ENCODE data around the gene BCAT1.

BCAT1 gene

DNA sequence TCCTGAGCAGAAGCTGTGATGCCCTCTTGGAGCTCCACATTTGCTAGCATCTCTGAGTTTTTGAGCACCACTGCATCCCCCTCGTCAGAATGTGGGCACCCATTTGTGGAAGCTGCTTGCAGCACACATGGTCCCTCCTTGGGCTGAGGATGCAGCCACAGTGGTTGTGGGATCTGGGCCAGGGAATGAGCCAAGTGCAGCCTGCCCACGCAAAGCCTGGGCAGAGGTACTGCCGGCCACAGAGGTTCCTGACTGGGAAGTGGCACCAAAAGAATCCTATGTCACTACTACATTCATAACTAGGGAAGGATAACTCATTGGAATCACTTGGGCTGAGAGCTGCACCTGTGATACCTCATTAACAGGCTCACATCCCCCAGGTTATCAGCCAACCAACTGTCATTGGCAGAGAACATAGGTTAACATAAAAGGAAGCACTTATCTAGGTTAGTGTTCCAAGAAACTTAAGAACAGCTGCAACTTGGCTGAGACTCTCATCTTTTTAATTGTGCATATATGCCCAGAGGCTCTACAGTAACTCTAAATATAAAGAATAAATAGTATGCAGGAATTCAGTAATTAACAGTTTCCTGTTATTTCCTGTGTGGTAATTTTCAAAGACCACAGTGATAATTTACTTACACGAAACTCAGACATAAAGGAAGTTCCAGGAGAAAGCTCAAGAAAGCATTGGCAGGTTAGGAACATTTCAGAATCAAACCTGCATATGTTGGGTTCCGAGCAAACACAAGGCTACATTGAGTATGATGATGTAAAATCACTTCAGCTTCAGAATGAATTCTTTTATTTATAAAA, 145.3 kb downstream of the BCAT1 start:
- DNase-seq: no peak

DNA sequence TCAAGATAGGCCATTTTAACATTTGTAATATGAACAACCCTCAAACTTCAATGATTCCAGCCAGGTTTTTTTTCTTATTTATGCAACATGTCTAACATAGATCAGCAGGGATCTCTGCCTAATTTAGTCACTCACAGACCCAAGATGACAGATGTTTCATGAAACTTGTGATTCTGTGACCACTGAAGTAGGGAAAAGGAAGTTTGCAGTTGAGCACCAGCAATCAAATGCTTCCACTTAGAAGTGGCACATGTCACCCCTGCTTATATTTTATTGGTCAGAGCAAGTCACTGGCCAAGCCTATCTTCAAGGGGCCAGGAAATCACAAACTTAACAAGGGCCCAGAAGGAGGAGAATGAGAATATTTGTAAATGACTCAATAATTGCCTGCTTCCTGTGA, 150.6 kb downstream of the BCAT1 start:
- no peak for DNase-seq

DNA sequence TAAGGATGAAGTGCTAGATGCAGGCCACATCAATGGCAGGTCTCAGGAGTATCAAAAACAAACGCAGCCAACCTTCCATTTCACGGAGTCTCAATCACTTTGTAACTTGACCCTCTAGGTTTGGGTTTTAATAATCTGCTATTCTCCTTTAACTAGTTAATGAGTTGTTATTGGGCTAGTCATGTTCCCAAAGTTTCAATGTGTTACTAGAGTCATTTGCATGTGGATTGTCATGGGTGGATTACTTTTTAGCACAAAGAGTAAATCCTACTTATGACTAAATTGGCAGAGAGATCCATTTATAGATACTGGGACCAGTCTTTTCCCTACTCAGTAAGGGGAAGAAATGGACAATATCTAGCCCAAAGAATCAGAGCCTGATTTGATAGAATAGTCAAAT, 151.0 kb downstream of the BCAT1 start:
- no peak for DNase-seq

DNA sequence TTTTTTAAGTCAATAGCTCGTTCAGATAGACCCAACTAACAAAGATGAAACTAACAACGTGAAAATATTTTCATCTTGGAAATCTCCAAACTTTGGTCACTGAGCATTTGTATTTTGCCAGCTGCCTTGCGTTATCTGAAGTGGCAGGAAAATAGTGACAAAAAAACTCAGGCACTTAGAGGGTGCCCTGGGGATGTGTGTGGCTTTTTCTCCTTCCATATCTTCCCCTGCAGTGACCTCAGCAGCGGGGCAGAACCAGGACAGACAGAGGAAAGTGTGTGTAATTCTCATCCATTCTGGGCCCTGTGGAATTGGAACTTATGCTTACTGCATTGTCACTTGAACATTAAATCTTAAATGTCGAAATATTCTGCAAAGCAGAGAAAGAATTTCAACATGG, 152.0 kb downstream of the BCAT1 start:
- no peak for DNase-seq

DNA sequence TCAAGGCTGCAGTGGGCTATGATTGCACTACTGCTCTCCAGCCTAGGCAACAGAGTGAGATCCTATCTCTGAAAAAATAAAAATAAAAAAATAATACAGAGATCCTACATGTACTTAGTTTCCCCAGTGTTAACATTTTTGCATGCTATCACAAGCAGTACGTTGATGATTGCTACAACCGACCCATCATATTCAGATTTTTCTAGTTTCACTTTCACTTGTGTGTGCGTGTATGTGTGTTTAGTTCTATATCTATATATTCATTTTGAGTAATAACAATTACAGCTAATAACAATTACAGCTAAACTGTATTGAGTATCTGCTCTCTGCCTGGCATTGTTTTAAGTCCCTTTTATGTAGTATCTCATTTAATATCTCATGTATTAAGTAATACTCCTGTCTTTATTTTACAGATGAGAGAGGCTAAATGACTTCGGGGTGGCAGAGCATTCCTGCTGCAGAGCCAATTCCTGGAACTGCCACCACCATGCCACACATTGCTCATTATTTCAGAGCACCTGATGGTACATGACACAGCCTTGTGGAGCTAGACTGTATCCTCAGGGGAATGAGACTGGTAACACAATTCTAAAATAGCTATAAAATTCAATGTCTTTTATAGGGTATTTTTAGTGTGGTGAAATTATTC, 153.1 kb downstream of the BCAT1 start:
- DNase-seq: no peak

DNA sequence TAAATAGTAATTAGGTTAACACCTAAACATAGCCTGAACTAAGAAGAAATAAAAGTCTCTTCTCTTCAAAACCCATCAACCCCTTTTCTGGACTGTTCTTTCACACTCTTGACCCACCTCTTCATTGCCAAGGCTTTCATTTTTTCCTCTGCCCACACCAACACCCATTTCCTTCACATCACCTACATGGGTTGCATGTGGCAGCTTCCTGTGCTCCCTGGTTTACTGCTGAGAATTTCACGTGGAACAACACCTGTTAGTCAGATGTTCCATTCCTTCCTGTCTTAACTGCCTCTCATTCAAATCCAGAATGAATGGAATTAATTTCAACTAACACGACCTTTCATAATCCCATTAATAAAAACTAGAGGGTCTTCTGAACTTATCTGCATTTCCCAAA, 157.3 kb downstream of the BCAT1 start:
- no peak for DNase-seq

DNA sequence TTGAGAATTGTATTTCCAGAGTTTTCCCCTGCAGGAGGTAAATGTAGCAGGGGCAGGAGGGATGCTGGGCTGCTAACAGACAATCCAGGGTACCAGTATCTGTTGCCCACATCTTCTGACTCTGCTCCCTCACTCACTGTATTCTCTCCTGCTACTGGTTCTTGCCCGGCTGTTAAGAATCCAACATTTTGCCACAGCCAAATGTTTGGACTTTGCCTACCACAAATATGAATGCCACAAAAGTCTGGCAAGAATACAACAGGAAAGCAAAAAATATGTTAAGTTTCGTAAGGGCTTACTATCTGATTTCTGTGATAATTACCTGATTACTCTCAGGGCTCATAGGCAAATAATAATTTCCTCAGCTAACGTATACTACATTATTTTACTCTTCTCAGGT, 160.0 kb downstream of the BCAT1 start:
- no peak for DNase-seq

DNA sequence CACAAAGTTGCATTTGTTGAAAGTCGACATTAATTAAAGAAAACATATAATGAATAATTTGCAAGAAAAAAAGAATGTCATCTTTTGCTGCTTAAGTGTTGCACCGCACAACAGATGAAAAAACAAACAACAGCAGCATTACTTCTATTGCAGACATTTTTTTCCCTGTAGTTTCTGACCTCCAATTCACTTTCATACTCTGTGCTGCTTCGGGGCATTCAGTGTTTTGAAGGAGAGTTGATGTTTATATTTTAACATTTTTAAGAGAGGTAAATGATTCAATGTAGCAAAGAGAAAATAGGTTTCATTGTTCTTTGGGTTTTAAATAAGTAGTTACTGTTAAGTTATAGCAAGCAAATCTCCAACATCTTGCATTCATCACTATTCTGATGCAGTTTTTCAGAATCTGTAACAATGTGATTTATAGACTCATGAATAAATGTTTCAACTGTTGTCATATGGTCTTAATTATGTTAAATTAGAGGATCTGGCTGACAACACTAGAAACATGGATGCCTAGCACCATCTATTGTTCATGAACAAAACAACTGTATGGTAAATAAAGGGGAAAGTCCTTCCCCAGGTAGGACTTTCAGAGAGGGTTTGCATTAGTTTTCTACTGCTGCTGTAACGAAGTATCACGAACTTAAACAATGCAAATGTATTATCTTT, 168.1 kb downstream of the BCAT1 start:
- no peak for DNase-seq

DNA sequence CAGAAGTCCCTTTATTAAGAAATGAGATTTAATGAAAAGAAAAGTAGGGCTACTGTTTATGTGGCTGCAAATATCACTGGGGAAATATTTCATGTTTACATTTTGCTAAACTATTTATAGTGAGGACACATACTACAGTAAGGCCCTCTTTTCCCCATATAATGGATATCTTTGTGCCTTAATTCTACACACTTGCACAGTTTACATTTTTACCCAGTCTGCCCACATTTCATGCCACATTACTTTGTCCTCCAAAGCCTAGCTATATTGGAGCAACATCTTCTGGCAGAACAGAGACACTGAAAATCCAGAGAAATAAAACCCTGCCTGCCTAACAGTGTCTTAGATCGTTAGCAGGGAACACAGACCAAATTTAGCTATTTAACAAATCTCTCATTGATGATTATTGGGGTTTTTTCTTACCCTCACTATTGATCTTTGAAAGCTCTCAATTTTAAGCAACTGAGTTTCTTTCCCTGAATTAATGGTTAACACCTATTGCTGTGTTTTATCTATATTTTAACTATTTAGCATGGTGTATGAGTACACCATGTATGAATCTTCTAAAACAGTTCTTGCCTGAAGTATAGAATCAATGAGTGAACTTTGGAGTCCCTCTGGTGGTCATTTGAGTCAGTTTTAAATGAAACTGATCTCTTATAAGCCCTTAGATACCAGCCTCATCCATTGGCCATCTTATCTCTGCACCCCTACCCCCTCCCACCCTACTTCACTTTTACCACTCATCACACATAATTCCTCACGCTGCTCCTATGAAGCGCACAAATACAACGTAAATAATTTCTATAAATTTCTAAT, 170.2 kb downstream of the BCAT1 start:
- DNase-seq: no peak

DNA sequence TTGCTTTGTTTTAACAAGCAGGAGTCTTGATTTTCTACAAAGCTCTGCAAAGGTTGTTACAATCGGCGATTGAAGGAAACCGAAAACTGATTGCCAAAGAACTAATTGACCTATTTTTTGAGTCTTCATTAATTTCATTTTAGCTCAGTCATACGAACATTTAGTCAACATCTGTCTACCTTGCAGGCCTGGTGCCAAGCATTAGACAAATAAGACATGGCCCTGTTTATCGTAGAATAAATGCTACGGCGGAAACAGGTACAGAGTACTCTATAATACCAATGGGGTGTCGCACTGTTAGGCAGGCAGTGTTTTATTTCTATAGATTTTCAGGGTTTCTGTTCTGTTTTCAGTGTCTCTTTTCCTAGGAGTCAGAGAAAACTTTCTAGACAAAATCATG, 171.5 kb downstream of the BCAT1 start:
- no peak for DNase-seq

DNA sequence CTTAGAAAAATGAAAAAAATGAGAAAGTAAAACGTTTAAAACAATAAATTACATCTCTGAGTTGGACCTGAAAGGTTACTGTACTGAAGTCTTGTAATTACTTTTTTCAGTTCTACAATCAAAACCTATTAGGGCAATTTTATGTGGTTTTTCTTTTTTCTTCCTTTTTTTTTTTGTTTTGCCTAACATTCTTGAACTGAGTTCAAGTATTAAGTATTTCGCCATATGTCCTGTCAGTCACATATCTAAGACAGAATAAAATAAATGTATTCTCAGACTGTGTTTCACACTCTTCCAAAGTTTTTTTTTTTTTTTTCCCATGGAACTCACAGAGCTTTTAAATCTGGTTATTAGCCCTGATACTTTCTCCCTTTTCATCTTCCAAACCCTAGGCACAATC, 172.0 kb downstream of the BCAT1 start:
- DNase-seq: no peak

DNA sequence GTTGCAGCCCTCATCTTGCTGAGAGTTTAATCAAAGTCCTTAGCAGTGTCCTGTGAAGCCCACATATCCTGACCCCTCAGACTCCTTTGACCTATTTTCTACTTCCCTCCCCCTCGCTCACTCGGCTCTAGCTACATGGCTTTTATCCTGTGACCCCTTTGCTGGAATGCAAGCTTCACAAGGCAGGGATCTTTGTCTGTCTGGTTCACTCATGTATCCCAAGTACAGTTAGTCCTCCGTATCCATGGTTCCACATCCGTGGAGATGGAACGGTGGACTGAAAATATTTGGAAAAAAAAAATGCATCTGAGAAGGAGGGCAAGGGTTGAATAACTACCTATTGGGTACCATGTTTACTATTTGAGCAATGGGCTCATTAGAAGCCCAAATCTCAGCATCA, 173.8 kb downstream of the BCAT1 start:
- DNase-seq: no peak

DNA sequence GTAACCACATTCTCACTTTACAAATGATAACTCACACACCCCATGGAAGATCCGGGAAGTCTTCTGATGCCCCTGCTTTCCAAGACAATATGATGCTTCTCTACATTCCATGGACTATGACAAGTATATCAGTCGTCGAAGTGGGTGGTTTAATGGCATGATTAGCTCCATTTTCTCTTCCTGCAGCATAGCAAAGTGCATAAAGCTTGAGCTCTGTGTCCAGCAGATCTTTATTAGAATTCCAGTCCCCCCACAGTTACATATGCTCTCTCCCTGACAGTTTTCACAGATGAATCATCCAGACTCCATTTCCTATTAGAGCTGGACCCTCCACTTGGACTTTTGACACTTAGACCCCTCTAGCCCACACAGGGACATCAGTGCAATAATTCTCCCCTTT, 174.9 kb downstream of the BCAT1 start:
- DNase-seq: no peak

DNA sequence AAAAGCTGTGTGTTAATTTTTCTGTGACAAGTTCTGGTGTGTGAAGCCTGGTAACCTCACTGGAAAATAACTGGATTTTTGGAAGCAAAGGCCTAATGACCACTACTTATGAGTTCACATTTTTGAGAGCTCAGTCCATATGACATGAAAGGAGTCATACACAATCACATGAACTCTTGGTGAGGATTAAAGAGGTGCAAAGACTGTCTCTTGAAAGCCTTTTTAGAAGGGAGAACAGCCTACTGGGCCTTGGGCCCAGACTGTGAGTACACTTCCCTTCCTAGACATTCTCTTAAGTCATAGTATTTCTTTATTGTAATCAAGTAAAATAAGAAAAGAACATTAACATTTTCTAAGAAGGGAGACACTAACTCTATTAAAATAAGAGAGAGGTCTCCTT, 176.1 kb downstream of the BCAT1 start:
- no peak for DNase-seq

DNA sequence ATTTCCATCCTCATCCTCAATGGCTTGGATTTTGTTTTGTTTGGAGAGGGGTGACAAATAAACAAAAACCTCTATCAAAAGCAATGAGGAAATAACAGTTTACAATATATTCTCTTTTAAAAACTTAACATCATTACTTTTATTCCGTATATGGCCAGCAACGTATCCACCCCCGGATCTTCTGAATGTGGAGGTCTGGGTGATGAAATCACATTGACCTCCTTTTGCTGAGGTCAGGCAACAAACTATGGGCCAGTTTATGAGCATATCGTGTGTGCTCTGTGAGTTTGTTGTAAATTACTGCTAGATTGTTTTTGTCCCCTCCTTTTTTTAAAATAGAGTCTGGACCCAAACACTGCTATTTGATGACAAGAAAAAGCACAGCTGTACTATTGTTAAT, 178.1 kb downstream of the BCAT1 start:
- DNase-seq: no peak

DNA sequence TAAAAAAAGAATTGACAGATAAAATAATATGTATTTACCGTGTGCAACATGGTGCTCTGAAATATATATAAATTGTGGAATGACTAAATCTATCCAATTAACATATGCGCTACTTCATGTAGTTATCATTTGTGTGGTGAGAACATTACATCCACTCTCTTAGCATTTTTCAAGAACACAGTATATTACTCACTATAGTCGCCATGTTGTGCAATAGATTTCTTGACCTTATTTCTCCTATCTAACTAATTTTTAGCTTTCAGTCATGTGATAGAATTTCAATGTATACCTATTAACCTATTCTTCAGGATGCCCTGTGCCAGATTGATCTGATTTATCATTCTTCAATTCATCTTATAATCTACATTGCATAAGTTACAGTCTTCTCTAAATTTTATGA, 178.6 kb downstream of the BCAT1 start:
- no peak for DNase-seq

DNA sequence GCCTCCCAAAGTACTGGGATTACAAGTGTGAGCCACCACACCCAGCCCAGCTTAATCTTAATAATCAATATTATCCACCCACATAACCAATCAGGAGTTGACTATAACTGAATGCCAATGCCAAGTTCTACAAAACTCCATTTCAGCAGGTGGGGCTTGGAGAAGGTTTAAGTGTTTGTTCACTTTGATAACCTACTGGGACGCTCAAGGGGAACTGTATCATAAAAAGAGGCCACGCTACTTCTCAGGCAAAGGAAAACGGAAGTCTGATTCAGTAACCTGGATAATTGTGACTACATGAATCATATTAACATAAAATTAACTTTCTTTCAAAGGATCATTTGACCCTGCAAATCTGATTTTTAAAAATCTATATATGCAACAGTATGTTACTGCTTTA, 179.2 kb downstream of the BCAT1 start:
- DNase-seq: no peak

DNA sequence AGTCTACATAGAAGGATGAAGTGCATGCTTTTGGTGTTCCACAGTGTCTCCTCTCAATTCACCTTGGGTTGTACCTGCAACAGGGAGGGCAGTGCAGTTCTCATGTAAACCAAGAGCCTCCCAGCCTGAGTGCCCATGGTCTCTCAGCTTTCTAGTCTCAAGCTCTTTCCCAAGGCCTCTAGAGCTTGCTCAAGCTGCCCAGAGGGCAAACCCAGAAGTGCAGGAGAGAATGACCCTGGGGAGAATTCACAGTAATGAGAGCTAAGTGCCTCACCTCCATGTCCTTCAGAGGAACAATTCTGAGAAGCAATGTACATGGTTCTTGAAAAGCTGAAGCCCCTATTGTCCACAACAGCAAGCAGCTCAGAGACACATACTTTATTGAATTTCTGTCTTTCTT, 180.5 kb downstream of the BCAT1 start:
- no peak for DNase-seq

DNA sequence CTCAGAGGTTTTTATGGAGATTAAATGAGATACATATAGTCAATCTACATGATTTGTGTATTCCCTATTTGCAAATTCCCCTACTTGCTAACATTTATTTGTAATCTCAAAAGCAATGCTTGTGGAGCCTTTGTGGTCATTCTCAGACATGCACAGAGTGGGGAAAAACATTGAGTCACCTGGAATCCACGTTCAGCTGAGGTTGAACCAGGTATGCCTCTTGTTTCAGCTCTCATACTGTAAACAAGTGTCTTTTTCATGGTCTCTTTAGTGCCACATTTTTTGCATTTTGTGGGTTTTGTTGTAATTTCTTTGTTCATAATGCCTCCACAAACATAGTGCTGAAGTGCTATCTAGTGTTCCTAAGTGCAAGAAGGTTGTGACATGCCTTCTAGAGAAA, 181.9 kb downstream of the BCAT1 start:
- DNase-seq: no peak

DNA sequence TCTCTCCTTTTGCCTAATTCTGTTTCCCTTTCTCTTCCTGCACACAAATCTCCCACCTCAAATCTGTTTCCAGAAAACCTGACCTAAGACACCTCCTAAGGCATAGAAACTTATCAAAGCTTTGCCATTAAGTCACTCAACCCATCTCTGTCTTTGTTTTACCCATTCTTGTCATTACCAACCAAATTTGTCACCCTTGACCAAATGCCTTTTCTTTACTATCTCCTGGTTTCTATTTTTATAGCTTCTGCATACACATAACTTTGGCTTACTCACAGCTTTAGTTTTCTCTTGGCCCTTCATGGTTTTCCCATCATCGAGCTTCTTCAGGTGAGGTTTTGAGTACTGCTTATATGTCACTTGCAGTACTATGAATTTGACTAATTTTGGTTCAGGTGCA, 184.2 kb downstream of the BCAT1 start:
- no peak for DNase-seq

DNA sequence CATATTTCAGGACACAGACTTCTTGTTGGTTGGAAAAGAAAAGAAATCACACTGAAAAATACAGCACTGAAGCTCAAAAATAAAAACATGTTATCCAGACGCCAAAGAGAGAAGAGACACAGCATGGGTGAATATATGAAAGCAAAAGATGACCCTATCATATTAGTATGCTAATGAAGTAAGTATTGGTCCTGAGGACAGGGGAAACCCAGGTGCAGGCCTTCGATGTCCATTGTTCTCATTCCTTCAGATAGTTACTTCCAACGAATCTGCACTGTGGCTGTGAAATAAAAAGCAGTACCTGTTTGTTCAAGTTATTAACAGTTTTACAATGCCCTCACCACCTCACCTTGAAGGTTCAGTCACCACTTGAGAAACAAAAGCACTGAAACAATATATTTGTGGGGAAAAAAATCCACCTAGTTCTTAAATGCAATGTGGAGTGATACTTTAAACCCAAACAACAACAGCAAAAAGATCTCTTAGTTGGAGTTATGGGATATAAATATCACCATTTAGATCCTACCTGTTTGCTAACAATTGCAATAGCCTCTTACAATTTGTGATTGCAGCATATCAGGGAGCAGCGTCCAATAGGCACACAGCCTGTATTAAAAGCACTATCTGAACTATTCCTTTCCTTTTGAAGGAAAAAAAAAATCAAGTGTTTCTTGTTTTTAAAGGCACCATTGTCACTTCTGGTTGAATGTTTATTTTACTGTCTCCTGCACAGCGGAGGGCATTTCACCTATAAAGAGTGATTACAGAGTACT, 188.1 kb downstream of the BCAT1 start:
- no peak for DNase-seq

DNA sequence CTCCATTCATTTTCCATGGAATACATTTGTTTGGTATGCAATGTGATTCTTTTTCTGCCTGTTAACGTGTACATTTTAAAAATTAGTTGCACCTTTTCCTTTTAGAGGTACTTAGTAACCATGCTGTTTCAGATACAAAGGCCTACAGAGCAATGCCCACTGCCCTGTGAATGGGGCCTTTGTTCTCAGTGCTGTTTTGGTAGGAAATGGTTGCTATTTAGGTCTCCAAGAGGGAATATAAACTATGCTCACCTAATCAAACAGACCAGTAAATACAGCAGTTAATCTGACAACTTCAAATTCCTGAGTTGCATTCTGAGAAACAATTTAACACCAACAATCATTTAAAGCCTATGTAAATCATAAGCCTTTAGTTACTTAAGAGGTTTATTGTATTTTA, 188.7 kb downstream of the BCAT1 start:
- DNase-seq: no peak
